Activated naive CD8-positive, alpha-beta T cell treated with anti-CD3 and anti-CD28 coated beads, Interleukin-2, amount 50 U/mL, for 16 hours (primary cell): ENCODE results near the gene CCDC149.

ENCODE experiments used
- DNase-seq: peaks from one replicate; pipeline ENCODE4 v3.0.0-alpha.2; 2020; ENCODE audit warnings: low read depth, low spot score

CCDC149 gene

DNA sequence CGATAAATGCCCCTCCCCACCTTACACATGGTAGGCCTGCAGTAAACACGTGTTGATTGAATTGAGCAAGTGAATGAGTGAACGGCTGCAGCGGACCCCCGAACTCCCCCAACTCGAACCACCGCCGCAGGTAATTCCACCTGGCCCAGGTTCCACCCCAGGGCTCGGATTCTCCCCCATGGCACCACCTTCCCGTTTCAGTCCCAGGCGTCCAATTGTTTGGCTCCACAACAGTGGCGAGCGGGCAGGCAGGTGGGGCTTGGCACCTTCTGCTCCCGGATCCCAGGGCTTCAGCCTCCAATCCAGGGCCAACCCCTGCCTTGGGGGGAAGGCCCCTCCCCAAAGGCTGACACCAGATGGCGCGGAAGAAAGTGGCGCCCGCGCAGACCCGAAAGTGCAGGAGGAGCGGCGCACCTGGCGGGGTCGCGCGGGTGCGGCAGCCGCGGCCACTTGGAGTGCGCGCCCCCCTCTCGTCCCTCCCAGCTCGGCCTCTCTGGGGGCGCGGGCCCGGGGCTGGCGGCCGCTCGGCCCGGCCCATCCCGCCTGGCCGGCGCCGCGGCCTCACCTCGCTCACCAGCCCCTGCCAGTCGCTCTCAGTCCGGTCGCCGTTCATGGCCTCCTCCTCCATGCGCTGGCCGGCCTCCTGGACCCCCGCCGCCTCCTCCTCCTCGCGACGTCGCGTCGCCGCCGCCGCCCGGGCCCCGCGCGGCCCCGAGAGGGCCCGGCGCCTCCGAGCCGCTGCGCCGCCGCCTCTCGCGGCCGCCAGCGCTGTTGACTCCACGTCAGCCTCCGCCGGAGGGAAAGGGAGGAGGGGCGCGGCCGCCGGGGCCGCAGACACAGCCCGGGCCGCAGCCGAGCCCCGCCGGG lies at the start of gene CCDC149:
CCDC149 (minus strand) TSS at position 791 of the 867 bp plus-strand sequence; CDS start at position 613, 178 bp downstream.
- DNase-seq = no peak

DNA sequence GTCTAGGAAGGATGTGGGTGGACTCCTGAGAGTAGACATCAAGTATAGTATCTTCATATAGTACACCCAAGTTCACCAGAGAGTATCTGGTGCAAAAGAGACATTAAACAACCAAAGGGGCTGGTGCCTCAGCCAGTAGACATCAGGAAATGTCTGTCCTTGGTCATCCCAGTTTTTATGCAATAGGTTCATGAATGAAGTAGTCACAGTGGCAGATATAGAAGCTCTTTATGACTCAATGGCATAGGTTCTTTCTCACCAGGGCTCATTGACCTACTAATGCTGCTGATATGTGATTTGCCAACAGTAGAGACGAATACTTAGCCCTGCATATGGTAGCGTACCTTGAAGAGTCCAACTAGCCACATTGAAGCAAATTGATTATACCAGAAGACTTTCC lies 45.0 kb upstream of the CCDC149 start:
- no peak for DNase-seq

DNA sequence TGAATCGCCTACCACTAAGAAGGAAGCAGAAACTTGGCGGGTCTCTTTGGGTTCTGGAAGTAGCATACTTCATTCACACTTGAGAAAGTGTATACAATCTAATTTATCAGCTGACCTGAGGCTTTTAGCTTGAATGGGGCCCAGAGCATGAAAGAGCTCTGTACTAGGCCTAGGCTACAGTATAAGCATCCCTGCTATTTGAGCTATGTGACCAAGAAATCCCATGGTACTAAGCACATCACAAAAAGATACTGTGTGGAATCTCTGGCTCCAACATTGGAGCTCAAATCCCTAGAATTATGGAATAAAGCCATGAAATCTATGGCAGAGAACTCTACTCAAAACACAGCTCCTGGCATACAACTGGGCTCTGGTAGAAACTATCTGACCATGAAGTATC lies 43.9 kb upstream of the CCDC149 start:
- no peak for DNase-seq

DNA sequence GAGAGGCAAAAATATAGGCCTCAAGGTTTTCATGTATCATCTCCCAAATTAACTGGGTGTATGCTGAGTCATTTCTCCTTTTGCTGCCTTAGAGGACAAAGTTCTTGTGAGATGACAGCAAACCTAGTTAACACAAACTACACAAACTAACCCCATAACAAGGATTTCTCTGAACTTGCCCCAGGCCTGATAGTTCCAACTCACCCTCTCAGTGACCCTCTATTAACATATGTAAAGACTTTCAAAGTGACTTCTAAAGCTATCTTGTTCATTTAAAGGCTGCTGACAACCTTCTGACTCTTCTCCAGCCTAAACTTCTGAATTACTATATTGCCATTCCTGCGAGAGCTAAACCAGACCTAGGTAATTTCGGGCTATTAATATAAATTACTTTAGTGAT lies 43.2 kb upstream of the CCDC149 start:
- no peak for DNase-seq

DNA sequence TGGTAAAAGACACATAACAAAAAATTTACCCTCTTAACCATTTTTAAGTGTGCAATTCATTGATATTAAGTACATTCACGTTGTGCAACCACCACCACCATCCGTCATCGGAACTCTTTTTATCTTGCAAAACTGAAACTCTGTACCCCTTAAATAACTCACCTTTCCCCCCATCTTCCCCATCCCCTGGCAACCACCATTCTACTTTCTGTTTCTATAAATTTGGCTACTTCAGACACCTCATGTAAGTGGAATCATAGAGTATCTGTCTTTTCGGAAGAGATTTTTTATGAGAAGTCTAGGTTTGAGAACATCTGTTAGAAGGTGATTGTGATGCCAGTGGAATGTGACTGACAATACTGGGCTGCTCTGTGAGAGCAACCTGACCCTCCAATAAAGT lies 39.8 kb upstream of the CCDC149 start:
- no peak for DNase-seq

DNA sequence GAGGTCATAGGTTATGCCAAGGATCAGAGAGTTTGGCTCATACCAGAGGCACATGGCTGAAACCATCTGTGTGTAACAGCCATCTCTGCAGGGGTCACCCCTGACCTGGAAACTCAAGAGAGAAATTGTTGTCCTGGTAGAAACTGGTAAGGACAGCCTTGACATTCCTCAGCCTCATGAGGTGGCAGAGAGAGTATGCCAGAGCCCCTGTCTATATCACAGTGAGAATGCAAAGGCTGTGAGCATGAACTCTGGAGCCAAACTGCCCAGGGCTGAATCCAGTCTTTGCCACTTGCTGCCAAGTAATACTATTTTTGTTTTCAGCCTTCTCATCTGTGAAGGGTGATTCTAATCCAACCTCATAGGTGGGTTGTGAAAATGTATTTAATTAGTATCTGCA lies 37.1 kb upstream of the CCDC149 start:
- no peak for DNase-seq

DNA sequence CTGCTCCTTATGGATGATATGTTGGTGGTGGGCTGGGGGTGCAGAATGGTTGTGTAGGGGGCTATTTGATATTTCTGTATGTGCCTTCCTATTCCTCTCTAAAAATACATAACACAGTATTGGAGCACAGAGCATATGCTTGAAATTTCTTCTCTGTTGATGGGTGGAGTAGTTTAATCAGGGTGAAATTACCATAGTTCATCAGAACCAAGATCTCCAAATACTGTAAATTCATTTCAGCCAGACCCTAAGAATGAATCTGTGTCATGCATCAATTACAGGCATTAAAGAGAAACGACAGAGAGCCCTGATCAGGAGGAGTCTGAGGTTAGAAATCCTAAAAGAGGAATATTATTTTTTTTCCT lies 25.1 kb upstream of the CCDC149 start:
- no peak for DNase-seq

DNA sequence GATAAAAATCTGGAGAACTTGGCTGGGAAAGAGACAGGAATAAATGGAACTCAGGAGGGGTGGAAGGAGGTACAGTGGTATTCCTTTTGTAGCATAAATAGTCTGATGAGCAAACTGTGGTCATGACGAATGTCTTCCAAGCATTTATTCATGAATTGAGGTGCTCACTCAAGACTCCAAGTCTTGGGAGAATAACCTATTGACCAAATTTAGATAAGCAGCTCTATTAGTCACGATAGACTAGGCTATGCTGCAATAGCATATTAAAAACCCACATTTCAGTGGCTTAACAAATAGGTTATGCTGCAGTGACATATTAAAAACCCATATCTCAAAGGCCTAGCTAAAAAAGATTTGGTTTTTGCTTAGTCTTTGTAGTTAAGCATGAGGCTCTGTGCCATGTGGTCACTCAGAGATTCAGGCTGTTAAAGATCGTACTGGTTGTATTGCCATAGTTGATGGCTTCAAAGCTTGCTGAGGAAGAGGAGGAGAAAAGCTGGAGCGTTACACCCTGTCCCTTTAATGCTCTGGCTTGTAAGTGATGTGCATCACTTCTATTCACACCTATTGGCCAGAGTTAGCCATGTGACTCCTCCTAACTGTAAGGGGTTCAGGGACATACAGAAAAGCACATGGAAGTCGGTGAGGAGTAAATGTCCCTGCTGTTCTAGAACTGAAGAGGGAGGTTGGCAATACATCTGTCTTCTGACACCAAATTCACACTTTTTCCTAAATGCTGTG lies 24.5 kb upstream of the CCDC149 start:
- DNase-seq = no peak

DNA sequence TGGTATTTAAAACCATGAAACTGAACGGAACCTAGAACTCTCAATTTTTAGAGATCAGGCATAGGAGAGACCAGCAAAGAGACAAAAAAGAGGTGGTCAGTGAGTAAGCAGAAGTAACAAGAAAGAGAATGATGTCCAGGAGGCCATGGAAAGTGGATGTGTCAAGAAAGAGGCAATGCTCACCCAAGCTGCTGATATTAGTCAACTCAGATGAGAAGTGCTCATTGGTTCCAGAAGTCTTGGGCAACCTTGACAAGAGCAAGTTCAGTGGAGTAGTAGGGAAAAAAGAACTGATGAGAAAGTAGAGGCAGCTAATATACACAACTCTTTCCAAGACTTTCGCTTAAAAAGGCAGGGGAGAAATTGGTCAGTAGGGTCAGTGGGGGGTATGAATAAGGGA lies 23.0 kb upstream of the CCDC149 start:
- DNase-seq = no peak

DNA sequence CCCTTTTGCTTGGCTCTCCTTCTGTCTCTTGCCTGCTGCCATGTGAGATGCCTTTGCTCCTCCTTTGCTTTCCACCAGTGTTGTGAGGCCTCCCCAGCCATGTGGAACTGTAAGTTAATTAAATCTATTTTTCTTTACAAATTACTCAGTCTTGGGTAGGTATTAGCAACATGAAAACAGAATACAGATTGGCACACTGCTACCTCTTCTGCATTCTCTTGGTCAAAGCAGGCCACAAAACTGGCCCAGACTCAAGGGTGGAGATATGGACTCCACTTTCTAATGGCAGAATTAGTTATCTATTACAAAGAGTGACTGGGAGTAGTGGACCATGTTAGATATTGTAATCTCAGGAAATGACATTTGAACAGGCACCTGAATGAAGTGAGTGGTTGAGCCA lies 21.5 kb upstream of the CCDC149 start:
- no peak for DNase-seq

DNA sequence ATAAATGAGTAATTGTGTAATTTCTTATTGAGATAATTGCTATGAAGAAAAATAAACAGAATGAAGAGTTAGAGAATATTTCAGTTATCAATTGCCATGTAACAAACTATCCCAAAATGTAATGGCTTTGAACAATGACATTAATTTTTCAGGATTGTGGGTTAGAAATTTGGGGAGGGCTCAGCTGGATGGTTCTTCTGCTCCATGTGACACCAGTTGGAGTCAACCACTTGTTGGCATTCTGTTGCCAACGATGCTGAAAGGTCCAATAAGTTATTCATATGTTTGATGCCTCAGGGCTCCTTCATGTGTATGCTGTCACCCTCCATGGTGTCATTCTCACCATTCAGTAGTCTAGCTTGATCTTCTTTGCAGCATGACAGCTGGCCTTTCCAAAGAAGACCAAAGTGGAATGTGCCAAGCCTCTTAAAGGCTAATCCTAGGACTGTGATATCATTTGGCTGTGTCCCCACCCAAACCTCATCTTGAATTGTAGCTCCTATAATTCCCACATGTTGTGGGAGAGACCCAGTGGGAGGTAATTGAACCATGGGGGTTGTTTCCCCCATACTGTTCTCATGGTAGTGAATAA lies 20.9 kb upstream of the CCDC149 start:
- DNase-seq = no peak

DNA sequence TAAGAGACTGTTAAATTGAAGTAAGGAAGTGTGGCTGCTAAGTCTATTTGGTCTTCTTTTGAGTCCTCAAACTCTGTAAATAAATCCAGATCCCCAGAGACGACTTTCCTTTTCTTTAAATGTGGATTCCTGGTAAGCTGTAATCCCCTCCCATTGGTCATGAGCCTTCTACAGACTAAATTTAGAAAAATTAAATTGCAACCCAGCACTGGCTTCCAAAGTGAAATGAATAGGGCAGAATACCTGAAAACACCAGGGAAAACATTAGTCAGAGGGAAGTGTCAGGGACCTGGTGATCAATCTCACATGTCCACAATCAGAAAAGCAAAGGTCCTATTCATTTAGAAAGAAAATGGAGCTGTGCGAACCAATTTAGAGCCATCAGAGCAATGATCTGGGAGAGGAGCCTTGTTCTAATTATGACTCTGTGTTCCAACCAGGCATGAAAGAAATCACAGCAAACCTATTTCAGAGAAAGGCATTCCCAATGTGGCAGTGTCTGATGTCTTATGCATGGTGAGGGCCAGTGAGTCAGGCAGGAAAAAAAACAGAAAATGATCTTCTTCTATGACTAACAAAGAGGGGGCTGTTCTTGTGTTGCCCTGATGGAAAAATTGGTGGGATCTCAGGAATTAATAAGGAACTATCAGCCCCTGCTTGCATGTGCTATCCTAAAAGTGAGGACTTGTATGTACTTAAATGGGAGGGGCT lies 19.8 kb upstream of the CCDC149 start:
- DNase-seq = no peak

DNA sequence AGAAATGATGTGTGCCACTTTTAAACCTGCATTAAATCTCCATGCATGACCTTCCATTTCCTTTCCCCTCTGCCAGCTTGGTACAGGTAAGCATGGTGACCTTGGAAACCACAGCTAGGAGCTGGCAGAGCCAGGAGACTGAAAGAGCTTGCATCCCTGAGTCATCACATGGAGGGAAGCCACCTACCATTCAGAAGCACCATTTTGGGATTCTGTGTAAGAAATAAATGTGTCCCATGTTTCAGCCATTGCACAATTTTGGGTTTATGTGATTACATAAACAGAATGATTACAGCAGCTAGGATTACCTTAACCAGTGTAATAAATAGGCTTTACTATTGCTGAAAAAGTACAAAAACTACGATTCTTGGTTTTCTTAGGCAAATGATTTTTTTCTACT lies 17.3 kb upstream of the CCDC149 start:
- no peak for DNase-seq

DNA sequence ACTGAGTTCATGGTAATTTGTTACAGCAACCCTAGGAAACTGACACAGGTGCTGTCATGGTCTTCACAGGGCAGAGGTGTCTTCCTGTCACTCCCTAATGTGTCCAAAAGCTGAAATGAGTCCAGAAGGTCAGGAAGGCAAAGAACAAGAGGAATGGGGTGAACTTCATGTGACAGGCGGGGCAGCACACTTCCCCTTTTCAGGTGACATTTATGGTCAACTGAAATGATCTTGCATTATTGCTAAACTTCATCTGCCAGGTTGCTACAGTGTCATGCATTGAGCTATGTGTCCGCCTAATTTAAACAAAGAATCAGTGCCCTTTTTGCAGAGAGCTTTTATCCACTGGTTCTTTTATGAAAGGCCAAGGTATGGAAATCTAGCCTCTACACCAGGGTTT lies 15.9 kb upstream of the CCDC149 start:
- no peak for DNase-seq

DNA sequence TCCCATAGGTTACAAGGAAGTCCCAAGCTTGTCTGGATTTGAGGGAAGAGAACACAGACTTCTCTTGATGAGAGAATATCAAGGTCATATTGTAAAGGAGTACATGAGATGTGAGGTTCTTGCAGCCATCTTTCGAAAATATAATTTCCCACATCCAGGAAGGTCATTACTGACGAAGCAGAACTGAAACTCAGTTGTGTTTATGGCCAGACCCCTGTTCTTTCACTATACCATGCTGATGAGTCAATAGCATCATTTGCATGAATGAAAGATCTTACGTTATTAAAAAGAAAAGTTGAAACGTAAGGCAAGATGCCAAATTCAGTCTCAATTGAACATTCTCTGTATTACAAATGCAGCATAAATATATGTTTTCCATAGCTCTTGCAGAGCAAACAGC lies 14.2 kb upstream of the CCDC149 start:
- no peak for DNase-seq

DNA sequence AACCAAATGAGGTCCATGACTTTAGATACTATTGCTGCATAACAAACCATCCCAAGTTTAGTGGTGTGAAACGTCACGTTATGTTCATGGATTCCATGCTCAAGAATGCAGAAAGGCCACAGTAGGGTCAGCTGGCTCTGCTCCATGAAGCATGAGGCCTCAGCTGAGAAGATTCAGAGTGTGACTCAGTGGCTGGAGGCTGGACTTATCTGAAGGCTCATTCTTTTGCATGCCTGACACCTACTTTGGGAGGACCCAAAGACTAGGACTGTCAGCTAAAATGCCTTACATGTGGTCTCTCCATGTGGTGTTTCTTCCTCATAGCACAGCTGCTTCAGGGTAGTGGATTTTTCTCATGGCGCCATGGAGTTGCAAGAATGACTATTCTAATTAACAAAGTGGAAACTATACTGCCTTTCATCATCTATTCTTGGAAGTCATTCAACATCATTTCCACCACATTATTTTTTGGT lies 11.5 kb upstream of the CCDC149 start:
- DNase-seq = no peak

DNA sequence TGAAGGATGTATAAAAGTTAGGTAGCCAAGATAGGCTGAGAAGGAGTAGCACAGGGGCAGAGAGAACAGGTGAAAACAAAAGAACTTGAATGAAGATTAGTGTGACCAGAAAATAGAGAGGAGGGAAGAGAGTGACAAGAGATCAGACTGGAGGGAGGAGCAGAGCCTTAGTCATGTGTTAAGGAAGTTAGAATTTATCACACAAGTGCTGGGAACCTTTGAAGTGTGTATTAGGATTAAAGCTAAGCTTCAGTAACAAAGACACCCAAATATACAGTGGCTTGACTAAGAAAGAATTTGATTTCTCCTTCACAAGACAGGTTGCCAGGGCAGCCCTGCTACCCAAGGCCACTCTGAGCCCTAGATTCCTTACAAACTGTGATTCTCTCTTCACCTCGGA lies 10.7 kb upstream of the CCDC149 start:
- no peak for DNase-seq

DNA sequence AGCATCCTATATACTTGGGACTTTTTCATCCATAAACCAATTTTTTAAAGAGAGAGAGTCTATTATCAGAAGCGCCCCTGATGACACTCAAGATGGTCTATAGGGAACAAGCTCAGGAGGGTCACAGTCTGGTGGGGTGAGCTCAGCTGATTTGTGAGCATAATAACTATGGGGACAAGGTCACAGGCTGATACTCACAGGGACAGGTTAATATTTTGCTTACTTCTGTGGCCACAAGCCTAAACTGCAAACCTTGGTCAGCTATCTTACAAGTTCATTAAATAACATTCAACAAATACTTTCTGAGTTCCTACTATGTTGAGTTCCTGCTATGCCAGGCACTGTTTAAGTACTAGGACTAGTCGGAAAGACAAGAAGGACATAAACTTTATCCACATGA lies 10.2 kb upstream of the CCDC149 start:
- DNase-seq = no peak

DNA sequence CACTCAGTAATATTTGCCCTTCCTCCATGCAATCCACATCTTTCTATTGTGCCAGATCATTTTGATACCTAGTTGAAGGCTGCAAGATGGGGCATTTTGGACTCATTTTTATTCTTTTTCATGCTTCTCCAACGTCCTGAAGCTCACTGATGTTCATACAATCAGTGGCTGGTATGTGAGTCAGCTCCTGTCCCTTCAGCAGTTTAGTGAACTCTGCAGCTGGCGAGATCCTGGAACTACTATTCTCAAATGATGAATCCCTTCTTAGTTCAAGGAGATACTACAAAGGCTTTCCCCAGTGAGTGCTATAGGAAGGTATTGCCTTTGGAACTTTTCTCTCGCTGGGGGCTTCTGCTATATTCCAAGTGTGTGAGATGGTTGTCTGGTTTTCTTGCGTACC lies 9.6 kb upstream of the CCDC149 start:
- DNase-seq = no peak

DNA sequence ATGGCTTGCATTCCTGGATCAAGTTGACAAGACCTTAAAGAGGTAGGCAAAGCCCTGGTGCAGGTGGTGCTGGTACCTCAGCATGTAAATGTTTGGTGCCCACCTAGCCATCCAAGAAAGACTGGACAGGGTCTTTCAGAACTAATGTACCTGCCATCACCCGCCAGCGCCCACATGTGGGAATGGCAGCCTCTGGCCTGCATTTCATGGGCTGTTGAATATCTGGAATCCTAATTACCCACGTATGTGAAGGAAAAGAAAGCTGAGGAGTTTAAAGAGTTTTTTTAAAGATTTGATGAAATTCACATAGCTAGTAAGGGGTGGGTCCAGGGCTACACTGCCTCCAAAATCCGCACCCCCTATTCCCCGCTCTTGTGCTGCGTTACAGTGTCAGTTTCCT lies 8.6 kb upstream of the CCDC149 start:
- DNase-seq = no peak

DNA sequence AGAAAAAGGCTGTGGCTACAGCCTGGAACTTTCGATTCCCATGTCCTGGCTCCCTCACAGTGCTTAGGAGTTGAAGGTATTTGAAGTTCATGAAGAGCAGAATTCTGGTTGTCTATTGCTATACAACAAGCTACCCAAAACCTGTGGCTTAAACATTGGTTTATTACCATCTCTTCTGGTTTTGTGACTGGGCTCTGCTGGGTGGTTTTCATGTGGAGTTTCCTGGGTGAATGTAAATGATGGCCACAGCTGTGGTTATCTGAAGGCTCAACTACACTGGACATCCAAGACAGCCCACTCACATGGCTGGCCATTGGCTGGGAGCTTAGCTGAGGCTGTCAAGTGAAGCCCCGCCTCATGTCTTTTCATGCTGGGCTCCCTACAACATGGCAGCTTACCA lies 7.2 kb upstream of the CCDC149 start:
- DNase-seq = no peak
